ENCODE measurements around the gene SOS2.

The SOS2 gene

DNA sequence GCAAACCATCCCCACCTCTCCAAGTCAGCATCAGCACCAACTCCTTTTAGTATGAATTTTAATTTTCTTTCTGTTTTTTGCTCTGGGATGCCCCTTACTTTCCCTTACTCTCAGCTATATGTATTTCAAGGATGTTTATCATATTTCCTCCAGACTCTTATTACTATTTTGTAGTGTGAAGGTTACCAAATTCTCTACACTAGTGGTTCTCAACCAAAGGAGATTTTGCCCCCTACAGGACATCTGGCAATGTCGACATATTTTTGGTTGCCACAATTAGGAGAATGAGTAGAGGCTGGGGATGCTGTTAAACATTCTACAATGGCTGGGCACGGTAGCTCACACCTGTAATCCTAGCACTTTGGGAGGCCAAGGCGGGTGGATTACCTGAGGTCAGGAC is 29.1 kb upstream of the SOS2 start:
- H3K9ac ChIP-seq (ENCODE audit: low read length), result no peak overlapping the region
- no peaks in the 10 kb centered on the region for H3K9me3 ChIP-seq (ENCODE audit: insufficient read depth, low read length)
- no peaks in the 10 kb centered on the region for H3K36me3 ChIP-seq (ENCODE audit: low read length)
- TF ChIP-seq, protein P1, sequence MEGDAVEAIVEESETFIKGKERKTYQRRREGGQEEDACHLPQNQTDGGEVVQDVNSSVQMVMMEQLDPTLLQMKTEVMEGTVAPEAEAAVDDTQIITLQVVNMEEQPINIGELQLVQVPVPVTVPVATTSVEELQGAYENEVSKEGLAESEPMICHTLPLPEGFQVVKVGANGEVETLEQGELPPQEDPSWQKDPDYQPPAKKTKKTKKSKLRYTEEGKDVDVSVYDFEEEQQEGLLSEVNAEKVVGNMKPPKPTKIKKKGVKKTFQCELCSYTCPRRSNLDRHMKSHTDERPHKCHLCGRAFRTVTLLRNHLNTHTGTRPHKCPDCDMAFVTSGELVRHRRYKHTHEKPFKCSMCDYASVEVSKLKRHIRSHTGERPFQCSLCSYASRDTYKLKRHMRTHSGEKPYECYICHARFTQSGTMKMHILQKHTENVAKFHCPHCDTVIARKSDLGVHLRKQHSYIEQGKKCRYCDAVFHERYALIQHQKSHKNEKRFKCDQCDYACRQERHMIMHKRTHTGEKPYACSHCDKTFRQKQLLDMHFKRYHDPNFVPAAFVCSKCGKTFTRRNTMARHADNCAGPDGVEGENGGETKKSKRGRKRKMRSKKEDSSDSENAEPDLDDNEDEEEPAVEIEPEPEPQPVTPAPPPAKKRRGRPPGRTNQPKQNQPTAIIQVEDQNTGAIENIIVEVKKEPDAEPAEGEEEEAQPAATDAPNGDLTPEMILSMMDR (IDR thresholded peaks at IDR 0.05; ENCODE audit: insufficient read depth, low read length, poor library complexity, severe bottlenecking), result peak; percentile 48
- TF ChIP-seq EZH2phosphoT487 (conservative IDR thresholded peaks at IDR 0.05; ENCODE audit: low read length), result no peak
- H3F3A ChIP-seq (ENCODE audit: insufficient read depth), result no peaks in the 10 kb centered on the region
- no peak overlapping the region for H3K4me2 ChIP-seq (ENCODE audit: low read depth, low read length, poor library complexity, severe bottlenecking)
- H4K20me1 ChIP-seq (ENCODE audit: low read depth, low read length), result no peaks in the 10 kb centered on the region
- no peak overlapping the region for H3K27ac ChIP-seq (ENCODE audit: low read depth, low read length)
- no peak overlapping the region for H2AFZ ChIP-seq (ENCODE audit: low read depth, low read length, severe bottlenecking)
- no peaks in the 10 kb centered on the region for H3K79me2 ChIP-seq (ENCODE audit: insufficient read depth, low read length)
- H3K4me3 ChIP-seq (ENCODE audit: insufficient read depth, low read length, poor library complexity, severe bottlenecking), result no peak overlapping the region
- no peaks in the 10 kb centered on the region for H3K27me3 ChIP-seq (ENCODE audit: low read length)
- no peaks in the 10 kb centered on the region for H3K9me2 ChIP-seq (replicated peaks; ENCODE audit: insufficient read depth, low read length)

DNA sequence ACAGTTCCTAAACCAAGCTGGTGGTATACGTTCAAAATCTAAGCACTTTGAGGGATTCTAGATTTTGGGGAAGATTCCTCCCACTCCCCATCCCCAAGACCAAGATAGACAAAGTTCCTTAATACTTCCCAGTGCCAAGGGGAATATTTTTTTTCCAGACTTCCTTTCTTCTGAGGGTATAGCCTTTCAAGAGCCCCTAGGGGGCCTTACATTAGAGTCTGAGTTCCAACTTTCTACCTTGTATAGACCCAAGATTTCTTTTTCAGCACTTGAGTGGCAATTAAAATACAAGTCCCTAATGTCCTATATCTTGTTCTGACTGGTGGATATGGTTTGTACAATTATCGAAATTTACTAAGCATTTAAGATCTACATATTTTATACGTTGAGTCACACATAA is 28.7 kb upstream of the SOS2 start:
- H3K9ac ChIP-seq (ENCODE audit: low read length), result no peak overlapping the region
- H4K20me1 ChIP-seq (ENCODE audit: low read depth, low read length), result no peaks in the 10 kb centered on the region
- no peaks in the 10 kb centered on the region for H3K9me2 ChIP-seq (replicated peaks; ENCODE audit: insufficient read depth, low read length)
- H3F3A ChIP-seq (ENCODE audit: insufficient read depth), result no peaks in the 10 kb centered on the region
- no peaks in the 10 kb centered on the region for H3K79me2 ChIP-seq (ENCODE audit: insufficient read depth, low read length)
- TF ChIP-seq, protein P1 (IDR thresholded peaks at IDR 0.05; ENCODE audit: insufficient read depth, low read length, poor library complexity, severe bottlenecking), result no peak
- no peak for TF ChIP-seq EZH2phosphoT487 (conservative IDR thresholded peaks at IDR 0.05; ENCODE audit: low read length)
- H3K9me3 ChIP-seq (ENCODE audit: insufficient read depth, low read length), result no peaks in the 10 kb centered on the region
- H3K4me3 ChIP-seq (ENCODE audit: insufficient read depth, low read length, poor library complexity, severe bottlenecking), result no peak overlapping the region
- no peak overlapping the region for H3K27ac ChIP-seq (ENCODE audit: low read depth, low read length)
- H2AFZ ChIP-seq (ENCODE audit: low read depth, low read length, severe bottlenecking), result no peak overlapping the region
- no peaks in the 10 kb centered on the region for H3K27me3 ChIP-seq (ENCODE audit: low read length)
- no peaks in the 10 kb centered on the region for H3K36me3 ChIP-seq (ENCODE audit: low read length)
- H3K4me2 ChIP-seq (ENCODE audit: low read depth, low read length, poor library complexity, severe bottlenecking), result no peak overlapping the region

DNA sequence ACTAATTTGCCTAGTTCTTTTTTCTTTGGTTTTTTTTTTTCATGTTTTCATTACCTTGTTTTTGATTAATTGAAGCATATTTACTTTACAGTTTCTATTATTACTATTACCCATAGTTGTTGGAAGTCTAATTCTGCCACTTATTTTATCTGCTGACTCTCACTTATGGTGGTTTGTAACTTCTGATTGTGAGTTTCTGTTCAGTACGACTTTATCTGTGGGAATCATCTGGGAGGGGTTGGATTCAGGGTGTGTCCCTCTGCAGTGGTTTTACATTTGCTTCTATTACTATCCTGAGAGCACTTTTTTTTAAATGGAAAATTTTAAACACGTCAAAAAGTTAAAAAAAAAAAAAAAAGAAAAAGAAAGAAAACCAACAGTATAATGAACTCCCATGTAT is 26.4 kb upstream of the SOS2 start:
- Histone ChIP-seq H3F3A (ENCODE audit: insufficient read depth) (no peaks in the 10 kb centered on the region), H3K9me3 (ENCODE audit: insufficient read depth, low read length) (no peaks in the 10 kb centered on the region), H3K27me3 (ENCODE audit: low read length) (no peaks in the 10 kb centered on the region), H2AFZ (ENCODE audit: low read depth, low read length, severe bottlenecking) (no peak overlapping the region), H3K9me2 (replicated peaks; ENCODE audit: insufficient read depth, low read length) (no peaks in the 10 kb centered on the region), H3K36me3 (ENCODE audit: low read length) (no peaks in the 10 kb centered on the region), H4K20me1 (ENCODE audit: low read depth, low read length) (no peaks in the 10 kb centered on the region), H3K4me2 (ENCODE audit: low read depth, low read length, poor library complexity, severe bottlenecking) (no peak overlapping the region), H3K9ac (ENCODE audit: low read length) (no peak overlapping the region), H3K4me3 (ENCODE audit: insufficient read depth, low read length, poor library complexity, severe bottlenecking) (no peak overlapping the region), H3K79me2 (ENCODE audit: insufficient read depth, low read length) (no peaks in the 10 kb centered on the region), H3K27ac (ENCODE audit: low read depth, low read length) (no peak overlapping the region)
- TF ChIP-seq, protein P1 (IDR thresholded peaks at IDR 0.05; ENCODE audit: insufficient read depth, low read length, poor library complexity, severe bottlenecking), result no peak
- TF ChIP-seq EZH2phosphoT487 (conservative IDR thresholded peaks at IDR 0.05; ENCODE audit: low read length), result no peak

Measured in SU-DHL-6 (cell line).